ENCODE measurements around the gene IPPK.
A peak's percentile ranks its signal among the peaks of the same experiment; 100 is the strongest.

Gene IPPK, protein sequence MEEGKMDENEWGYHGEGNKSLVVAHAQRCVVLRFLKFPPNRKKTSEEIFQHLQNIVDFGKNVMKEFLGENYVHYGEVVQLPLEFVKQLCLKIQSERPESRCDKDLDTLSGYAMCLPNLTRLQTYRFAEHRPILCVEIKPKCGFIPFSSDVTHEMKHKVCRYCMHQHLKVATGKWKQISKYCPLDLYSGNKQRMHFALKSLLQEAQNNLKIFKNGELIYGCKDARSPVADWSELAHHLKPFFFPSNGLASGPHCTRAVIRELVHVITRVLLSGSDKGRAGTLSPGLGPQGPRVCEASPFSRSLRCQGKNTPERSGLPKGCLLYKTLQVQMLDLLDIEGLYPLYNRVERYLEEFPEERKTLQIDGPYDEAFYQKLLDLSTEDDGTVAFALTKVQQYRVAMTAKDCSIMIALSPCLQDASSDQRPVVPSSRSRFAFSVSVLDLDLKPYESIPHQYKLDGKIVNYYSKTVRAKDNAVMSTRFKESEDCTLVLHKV

DNA sequence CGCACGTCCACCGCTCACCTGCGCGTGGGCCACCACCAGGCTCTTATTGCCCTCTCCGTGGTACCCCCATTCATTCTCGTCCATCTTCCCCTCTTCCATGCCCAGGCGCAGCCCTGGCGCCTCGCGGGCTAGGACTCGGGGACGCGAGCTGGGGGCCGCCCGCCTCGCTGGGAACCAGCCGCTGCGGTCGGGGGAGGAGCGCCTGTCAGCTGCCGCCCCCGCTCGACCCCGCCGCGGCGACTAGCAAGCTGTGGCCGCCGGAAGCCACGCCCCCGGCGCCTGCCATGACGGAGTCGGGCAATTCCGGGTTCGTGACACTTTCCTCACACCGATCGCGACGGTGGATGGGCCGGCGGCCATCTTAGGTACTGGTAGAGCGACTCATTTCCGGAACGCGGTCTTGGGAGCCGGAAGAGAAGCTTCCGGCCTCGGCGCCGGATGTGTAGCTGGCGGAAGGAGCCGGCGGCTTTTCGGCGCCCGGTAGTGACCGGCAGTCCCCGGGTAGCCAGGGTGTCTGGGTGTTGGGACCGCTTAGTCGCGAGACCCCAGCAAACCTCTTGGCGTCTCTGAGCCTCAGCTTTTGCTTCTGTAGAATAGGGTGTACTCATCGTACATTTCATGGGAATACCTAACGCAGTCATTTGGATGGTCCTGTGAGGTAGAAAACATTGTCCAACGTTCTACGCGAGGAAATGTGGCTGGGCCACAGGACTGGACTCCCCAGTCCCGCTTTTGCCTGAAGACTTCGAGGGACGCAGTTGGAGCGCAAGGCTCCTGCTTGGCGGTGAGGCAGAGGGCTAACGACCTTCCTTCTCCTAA is at the start of gene IPPK:
IPPK (minus strand) TSS at position 242 of the 819 bp plus-strand sequence; CDS start at position 99, 143 bp downstream.
- peak; percentile 98 for DNase-seq

DNA sequence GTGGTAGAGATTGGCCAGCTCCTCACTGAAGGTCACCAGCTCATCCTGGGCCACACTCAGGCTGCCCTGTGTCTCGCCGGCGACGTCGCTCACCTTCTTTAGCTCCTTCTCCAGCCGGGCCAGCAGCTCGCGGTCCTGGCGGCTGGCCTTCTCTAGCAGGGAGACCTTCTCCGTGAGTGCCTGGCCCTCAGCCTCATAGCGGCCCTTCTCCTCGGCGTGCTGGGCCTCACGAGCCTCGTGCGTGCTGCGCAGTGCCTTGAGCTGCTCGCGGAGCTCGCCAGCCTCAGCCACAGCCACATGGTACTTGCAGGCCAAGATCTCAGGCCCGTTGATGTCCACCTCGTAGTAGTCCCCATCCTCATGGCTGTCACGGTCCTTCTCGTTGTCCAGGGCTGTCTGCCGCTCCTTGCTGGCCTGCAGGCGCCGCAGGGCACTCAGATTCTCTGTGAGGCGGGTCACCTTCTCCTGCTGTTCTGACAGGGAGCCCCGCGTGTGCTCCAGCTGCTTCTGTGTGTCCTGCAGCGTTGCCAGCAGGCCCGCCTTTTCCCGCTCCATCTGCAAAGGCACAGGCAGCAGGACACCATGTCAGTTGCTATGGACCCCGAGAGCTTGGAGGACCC is 49.2 kb upstream of the IPPK start:
- no peak for DNase-seq

DNA sequence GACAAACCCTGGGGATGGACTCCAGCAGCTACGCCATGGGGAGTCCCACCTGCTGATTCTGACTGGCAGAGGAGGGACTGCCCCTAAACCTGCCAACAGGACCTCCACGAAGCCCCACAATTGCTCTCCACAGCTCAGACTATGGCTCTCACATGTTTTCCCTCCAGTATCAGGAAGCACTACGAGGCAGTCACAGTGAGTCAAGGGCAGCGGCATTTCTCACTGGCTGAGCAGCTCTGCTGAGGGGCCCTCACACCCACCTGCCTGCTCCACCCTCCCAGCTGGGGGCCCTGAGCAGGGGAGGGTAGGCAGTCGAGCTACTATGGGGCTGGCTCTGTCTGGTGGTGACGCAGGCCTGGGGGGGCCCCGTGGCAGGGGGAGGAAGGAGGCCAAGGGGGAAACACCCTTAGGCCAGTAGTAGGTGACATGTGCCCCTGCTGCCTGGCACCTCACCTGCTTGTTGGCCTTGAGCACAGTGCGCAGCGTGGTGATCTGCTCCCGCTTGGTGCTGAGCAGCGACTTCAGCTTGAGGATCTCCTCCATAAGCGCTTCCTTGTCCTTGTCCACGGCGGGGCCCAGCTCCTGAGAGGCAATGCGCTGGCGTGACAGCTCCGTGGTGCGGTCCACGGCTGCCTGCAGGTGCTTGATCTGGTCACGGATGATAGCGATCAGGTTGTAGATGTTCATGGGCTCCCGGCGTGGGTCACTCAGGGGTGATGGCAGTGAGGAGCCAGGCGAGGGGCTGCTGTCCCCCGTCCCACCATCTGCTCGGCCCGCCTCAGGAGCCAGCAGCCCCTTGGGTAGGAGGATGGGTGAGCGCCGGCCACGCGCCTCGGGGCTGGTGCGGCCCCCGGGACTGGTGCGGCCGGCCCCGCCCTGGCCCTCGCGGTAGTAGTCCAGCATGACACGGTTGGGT is 48.4 kb upstream of the IPPK start:
- DNase-seq: no peak

DNA sequence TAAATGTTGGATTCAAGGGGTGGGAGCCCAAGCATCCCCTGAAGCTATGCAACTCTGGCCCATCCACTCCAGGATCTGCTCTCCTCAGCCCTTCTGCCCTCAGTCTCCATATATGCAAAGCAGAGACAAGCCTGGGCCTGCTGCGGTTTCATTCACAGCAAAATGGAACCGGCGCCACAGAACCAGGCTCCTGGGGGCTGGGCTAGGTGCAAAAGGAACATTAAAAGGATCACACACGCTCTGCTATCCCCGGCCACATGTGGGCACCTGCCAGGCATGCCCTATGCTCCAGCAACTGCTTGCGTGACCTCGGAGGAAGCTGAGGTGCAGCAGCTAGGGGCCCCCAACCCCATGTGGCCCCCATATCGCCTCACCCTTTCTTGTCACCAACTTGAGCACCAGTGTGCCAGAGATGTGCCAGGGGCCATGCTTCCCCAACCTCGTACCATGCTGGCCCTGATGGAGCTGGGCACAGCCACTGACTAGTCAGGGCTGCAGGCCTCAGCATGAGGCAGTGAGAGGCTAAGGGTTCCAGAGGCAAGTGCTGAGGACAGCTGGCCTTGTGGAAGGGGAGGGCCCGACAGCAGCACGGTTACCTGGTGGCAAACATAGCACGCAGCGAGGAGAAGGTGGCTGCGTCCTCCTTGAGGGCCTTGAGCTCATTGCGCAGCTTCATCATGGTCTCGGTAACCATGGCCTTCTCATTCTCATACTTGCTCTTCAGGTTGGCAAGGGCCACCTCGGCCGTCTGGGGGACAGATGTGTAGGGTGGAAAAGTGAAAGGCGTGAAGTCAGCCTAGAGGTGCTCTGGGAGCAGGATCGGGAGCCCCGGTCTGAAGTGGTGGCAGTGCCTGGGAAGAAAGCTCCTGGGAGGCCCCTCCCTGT is 47.5 kb upstream of the IPPK start:
- DNase-seq: no peak

DNA sequence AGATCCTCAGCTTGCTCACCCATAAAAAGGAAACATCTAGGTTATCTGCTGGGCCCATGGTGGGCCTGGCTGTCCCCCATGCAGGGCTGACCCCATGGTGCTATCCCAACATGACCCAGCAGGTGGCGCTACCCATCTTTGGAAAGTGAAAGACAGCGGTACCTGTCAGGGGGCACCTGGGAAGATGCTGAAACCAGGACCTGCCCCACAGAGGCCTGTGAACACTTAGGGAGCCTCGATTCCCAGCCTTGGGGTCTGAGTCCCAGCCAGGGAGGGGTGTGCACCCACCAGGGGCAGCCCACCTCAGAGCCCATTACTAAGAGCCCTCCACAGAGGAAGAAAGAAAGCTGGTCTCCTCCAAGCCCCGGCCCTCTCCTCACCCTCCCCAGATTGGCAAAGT is 46.6 kb upstream of the IPPK start:
- peak; percentile 89 for DNase-seq

DNA sequence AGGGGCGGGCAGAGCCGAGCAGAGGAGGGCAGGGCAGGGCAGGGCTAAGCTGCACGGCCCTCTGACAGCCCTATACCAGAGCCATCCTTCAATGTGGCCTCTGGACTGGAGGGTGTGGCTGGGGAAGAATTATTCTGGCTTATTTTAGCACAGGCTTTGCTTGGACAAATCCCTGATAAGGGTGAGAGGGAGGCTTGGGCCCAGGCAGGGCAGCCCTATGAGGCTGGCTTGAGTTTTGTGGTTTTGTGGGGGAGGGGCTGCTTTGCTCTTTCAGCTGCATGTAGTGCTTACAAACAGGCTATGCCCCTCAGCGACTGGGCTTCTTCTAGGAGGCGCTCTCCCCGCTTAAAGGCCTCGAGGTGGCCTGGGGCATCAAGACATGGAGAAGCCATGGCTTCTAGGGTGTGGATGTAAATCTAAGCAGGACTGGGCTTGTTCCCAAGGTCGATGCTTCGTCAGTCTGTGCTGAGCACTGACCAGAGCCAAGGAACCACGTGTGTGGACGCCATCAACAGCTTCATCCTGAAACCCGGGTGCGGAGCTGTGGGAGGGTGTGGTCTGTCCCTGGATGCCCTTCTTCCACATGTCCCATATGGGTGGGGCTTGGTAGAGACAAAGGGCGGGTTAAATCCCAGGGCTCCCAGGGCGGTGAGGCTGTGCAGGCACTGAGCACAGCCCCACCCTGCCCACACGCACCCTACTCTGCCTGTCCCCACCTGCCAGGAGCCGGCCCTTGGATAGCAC is 45.7 kb upstream of the IPPK start:
- DNase-seq: no peak

DNA sequence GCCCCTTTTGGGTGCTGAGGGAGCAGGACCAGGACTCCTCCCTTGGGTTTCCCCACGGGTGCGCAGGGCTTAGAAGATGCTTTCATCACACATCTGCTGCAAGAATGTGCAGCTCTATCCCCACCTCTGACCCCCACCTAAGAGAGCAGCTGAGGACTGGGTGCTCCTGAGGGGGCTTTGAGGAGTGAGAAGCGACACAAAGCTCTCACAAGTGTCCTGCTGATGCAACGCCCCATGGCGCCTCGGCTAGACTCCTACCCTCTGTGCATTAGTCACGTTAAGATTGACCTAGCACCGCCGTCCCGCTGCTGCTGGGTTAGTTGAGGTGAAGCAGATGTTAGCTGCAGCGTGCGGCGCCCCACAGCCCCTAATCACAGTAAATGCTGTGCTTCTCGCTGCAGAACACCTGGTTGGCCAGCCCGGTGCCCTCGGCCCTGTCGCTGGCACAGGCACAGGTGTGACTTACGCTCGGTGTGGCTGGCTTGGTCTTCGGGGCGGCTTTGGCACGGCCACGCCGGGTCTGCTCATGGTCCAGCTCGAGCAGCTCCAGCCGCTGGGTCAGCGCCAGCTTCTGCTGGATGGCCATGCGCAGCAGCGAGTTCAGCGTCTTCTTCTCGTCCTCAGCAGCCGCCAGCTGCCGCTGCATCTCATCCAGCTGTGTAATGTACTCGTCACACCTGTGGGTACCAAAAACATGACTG is 45.0 kb upstream of the IPPK start:
- no peak for DNase-seq

DNA sequence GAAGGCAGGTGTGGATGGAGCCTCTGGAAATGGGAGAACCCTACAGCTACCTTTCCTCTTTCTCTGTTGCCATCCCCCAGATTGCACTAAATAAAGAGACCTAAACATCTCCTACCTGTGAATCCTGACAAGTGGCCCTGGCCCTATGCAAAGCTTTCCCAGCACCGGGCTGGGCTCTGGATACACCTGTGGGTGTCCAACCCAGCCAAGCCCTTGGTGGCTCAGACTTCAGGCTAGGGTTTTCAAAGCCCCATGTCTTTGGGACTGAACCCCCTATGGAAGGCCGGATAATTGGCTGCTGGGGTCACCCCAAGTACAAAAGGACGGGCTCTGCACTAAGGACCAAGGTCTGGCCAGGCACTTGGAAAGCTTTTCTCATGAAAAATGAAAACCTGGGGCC is 44.1 kb upstream of the IPPK start:
- no peak for DNase-seq

DNA sequence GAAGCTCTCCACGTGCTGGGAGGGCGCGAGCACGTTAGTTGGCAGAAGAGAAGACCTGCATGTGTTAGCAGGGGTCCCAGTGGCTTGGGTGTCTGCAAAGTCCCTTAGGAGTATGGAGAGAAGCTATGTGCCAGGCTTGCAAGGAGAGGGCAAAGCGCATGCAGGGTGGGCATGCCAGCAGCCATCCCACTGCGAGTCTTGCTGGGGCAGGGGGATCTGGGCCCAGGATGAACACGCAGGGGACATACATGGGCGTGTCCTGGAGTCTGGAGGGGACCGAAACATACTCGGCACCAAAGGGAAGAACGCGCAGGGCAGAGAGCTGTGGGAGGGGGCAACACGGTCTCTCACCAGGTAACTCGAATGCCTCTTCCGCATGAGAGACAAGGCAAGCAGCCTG is 43.6 kb upstream of the IPPK start:
- DNase-seq: no peak

DNA sequence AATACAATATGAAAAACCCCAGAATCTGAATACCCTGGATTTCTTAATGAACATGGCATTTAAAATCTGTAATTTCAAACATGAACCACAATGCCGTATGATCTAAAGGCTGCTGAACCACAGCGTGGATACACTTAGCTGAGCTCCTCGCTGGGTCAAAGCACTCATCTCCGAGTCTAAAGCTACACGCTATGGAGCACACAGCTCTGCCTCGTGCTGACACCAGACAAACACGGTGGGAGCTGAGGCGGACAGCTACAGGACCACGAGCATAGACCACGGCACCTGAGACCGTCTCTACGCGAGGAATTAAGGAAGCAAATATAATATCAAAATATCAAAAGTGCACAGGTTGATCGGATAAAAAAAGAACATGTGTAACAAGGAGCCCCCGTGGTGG is 42.8 kb upstream of the IPPK start:
- DNase-seq: no peak

DNA sequence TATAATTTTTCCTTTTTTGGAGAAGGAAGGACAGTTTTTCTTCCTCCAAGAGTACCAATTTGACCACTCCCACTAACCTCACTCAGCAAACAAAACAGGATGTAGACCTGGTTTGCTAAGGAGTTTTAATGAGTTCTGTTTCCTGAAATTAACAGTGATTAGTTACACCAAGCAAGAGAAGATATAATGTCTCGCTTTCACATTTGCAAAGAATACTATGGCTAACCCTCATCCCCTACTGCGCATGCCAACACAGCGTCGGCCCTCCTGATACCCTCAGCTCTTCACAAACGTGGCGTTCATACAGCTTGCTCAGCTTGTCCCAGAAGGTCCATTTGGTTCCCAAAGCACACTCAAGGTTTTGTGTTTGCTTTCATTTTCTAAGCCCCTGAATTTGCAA is 41.9 kb upstream of the IPPK start:
- no peak for DNase-seq

DNA sequence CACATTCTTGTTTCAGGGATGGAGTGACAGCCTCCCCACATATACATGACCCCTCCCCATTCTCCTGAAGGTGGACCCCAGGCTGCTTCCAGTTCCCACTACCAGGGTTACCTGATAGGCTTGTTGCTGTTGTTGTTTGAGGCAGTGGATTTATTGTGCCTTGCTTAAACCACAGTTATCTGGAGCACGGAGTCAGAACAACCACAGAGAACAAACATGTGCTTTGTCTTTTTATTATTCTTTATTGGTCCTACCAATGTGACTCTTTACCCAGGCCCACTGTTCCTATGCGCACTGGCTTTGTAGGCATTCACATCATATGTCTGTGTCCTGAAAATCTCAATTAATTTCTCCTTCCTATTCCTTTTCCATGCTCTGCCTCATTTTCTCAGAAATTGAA is 41.2 kb upstream of the IPPK start:
- DNase-seq: no peak

DNA sequence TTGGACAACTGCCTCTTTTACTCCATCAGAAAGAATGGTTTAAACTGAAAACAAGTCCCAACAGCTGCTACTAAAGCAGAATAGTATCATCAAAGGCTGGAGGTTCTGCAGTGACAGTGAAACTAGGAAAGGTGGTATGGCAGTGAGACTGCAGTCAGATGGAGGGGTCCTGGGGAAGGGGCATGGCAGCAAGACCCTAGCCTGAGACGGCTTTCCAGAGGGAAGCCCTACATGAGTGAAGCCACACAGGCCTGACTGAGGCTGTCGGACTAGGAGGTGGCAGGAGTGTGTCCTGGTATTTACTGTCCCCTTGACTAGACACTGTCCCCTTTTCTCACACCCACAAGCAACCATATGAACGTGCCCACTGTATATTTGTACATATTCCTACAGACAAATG is 40.4 kb upstream of the IPPK start:
- no peak for DNase-seq

DNA sequence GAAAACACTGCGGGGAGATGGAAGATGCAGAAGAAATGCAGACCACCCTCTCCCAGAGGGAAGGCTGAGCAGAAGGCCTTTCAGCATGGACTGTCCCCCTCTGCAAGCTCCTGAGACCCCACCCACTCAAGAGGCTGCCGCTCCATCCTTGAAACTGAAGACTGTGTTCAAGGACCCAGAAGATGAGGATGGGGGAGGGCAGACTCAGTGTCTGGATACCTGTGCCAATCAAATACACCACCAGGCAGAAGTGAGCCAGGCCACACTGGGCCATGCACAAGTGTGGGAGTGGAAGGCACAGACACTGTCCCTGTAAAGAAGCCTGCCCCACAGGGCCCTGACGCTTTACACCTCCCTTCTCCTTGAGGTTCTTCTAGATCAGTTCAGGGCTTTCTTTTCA is 40.0 kb upstream of the IPPK start:
- DNase-seq: no peak

DNA sequence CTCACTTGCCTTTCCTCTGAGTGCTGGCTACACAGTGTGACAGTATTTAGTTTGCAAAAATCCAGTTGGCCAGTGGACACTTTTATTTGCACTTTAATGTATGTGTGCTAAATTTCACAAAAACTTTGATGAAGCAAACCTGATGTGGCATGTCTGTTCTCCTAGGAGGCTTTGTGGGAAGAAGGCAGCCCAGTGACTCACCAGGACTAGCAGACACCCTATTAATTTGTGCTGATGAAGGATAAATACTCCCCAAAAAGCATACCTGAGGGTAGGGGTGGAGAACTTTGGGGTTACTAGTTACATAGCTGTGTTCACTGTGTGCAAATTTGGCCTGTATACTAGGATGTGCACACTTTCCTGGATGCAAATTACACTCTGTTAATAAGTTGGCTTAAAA is 39.3 kb upstream of the IPPK start:
- DNase-seq: no peak

DNA sequence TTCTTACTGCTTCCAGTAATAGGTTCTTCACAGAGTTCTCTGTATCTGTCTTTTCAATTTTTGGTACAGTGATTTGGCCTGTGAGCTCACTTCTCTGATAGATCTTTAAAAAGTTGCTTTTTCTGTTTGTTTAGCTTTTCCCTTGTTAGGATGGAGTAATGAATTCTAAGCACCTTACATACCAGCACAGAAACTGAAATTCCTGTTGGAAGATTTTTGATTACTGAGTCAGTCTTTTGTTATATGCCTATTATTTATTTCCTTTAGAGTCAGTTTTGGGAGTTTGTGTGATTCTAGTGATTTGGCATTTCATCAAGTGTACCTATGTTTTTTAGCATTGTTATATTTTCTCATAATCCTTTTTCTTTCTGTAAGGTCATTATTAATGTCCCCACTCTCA is 37.6 kb upstream of the IPPK start:
- DNase-seq: no peak

DNA sequence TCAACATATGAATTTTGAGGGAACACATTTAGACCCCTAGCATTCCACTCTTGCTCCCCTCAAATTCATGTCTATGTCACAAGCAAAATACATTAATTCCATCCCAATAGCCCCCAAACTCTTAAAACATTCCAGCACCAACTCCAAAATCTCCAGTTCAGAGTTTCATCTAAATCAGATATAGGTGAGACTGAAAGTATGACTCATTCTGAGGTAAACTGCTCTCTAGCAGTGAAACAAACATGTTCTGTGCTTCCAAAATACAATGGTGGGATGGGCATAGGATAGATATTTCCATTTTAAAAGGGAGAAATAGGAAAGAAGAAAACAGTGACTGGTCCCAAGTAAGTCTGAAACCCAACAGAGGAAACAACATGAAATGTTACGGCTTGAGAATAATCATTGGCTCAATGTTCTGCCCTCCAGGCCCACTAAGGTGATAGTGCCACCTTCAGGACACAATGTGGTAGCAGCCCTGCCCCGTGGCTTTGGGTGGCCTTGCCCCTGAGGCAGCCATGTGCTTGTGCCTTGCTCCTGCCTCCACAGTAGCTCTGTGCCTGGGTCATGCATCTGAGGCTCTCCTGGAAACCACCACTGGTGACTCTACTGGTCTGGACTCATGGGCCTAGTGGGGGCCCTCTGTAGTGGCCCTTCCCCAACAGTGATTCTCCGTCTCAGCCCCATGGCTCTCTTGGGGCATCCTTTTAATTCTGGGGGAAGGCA is 36.4 kb upstream of the IPPK start:
- peak; percentile 65 for DNase-seq

DNA sequence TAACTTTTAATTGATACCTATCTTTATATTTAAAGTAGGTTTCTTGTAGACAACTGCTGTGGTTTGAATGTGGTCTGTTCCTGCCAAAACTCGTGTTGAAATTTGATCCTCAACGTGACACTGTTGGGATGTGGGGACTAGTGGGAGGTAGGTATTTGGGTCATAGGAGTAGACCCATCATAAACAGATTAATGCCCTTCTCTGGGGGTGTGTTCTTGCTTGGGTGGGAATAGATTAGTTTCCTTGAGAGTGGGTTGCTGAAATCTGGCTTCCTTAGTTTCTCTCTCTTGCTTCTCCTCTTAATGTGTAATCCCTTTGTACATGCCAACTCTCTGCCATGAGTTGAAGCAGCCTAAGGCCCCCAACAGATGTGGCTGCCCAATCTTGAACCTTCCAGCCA is 34.6 kb upstream of the IPPK start:
- DNase-seq: no peak

DNA sequence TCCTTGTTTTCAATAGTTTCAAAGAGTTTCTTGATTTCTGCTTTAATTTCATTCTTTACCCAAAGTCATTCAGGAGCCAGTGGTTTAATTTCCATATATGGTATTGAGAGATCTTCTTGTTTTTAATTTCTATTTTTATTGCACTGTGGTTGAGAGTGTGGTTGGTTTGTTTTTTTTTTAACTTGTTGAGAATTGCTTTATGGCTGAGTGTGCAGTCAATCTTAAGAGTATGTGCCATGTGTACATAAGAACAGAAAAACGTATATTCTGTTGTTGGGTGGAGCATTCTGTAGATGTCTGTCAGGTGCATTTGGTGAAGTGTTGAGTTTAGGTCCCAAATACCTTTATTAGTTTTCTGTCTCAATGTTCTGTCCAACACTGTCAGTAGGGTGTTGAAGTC is 26.7 kb upstream of the IPPK start:
- no peak for DNase-seq

Data from activated CD4-positive, alpha-beta T cell treated with anti-CD3 and anti-CD28 coated beads for 48 hours (primary cell).